Hepatocyte (in vitro differentiated cells): ENCODE measurements around the gene CCDC127. TPM values are rescaled to one million over a fixed set of nuclear protein-coding genes. Genes with fewer than 3 reads are reported as not detected.

Experiments used
- DNase-seq: peaks from one replicate; pipeline ENCODE4 v3.0.0-alpha.2; 2016; ENCODE audit warnings: low spot score
- H2AFZ ChIP-seq: fragments of 200-600 bp; sonication (generic); 2 replicates; pipeline ENCODE4 v1.6.0; 2016; ENCODE audit warnings: antibody characterized with exemption, mild to moderate bottlenecking
- H3K27ac ChIP-seq: fragments of 200-600 bp; sonication (generic); 2 replicates; pipeline ENCODE4 v1.5.1; 2016; ENCODE audit warnings: mild to moderate bottlenecking
- H3K27me3 ChIP-seq: fragments of 200-600 bp; sonication (generic); 2 replicates; pipeline ENCODE4 v1.6.1; 2016
- H3K36me3 ChIP-seq: fragments of 200-600 bp; sonication (generic); replicated peaks from 2 replicates; pipeline ENCODE4 v1.5.1; 2016; ENCODE audit warnings: low read depth; ENCODE audit not compliant: insufficient read depth
- H3K4me1 ChIP-seq: fragments of 200-600 bp; sonication (generic); 2 replicates; pipeline ENCODE4 v1.5.1; 2016; ENCODE audit warnings: mild to moderate bottlenecking, moderate library complexity; ENCODE audit not compliant: insufficient read depth
- H3K4me2 ChIP-seq: fragments of 200-600 bp; sonication (generic); 2 replicates; pipeline ENCODE4 v1.6.0; 2016
- H3K4me3 ChIP-seq: fragments of 200-600 bp; sonication (generic); 2 replicates; pipeline ENCODE4 v1.5.1; 2016; ENCODE audit warnings: mild to moderate bottlenecking
- H3K79me2 ChIP-seq: fragments of 200-600 bp; sonication (generic); 2 replicates; pipeline ENCODE4 v1.6.0; 2017; ENCODE audit warnings: mild to moderate bottlenecking
- H3K9me2 ChIP-seq: fragments of 200-600 bp; sonication (generic); replicated peaks from 2 replicates; pipeline ENCODE4 v1.6.0; 2017; ENCODE audit warnings: mild to moderate bottlenecking; ENCODE audit not compliant: insufficient read depth
- H3K9me3 ChIP-seq: fragments of 200-600 bp; sonication (generic); 2 replicates; pipeline ENCODE4 v1.5.1; 2016; ENCODE audit warnings: low read depth, mild to moderate bottlenecking
- H4K20me1 ChIP-seq: fragments of 200-600 bp; sonication (generic); 2 replicates; pipeline ENCODE4 v1.6.0; 2016; ENCODE audit warnings: mild to moderate bottlenecking; ENCODE audit not compliant: insufficient read depth, poor library complexity, severe bottlenecking
- CTCF ChIP-seq: fragments of 200-600 bp; sonication (generic); IDR thresholded peaks from 2 replicates; pipeline ENCODE4 v1.5.1; 2016; ENCODE audit warnings: antibody characterized with exemption, mild to moderate bottlenecking; ENCODE audit not compliant: poor library complexity
- EZH2 ChIP-seq: fragments of 200-600 bp; sonication (generic); IDR thresholded peaks from 2 replicates; pipeline ENCODE4 v1.6.1; 2016; ENCODE audit warnings: antibody characterized with exemption, mild to moderate bottlenecking, borderline replicate concordance
- EZH2phosphoT487 ChIP-seq: fragments of 200-600 bp; sonication (generic); IDR thresholded peaks from one replicate; pipeline ENCODE4 v1.6.1; 2018; ENCODE audit warnings: antibody characterized with exemption, mild to moderate bottlenecking, low read depth, moderate library complexity; ENCODE audit not compliant: unreplicated experiment, severe bottlenecking
- WGBS: methylation state at CpG from one replicate; pipeline ENCODE4 v1.1.6; 2016; ENCODE audit warnings: low lambda C conversion rate; ENCODE audit errors: missing lambda C conversion rate; 5-methylcytosine and 5-hydroxymethylcytosine counted together
- polyA plus RNA-seq: library from polyadenylated mRNA; unstranded; fragments of >200 nt; fragmentation: Nextera tagmentation; extraction: Ambion mirVana; gene quantifications from 2 replicates; pipeline ENCODE4 v1.2.1, GENCODE V29; 2016
- total RNA-seq: library from RNA; depleted of rRNA; stranded (reverse); fragments of >200 nt; gene quantifications from 2 replicates; pipeline ENCODE4 v1.2.3, GENCODE V29; 2014

The CCDC127 gene
- total and polyA plus RNA-seq, 2 experiments from 2014 or later: 4.8 to 13.7 TPM

DNA sequence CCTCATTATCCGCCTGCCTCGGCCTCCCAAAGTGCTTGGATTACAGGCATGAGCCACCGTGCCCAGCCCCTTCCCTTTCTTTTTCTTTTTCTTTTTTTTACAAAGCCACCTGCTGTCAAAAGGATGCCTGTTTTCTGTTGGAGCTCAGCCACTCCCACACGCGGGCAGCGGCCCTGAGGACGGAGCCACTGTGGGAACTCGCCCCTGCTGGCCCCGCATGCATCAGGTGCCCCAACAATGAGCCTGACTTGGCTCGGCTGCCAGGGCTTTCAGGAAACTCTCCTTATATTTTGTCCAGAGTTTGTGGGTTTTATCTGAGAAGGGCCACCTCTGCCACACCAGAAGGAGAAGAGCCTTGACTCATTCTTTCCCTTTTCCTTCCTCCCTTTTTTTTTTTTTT is 63.7 kb downstream of the CCDC127 start:
- DNase-seq: no peak
- 89% methylated on average over 10 of the region's 10 CpGs for WGBS

DNA sequence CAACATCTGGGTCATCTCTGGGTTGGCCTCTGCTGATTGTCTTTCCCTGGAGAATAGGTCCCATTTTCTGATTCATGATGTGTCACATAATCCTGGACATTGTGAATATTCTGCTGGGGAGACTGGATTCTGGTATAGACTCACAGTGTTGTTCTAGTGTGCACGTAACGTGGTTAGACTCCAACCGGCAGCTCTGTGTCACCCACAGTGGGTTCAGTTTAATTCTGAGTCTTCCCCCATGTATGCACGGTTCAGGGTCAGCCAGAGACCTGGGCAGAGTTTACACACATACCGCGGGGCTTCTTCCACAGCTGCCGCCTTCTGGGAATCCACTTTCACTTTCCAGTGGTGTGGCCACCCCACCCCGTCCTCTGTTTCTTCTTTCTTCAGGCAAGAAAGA is 64.7 kb downstream of the CCDC127 start:
- Histone ChIP-seq H3K4me3 (no peak overlapping the region), H2AFZ (no peak overlapping the region), H3K27ac (no peak overlapping the region), H3K36me3 (no peaks in the 10 kb centered on the region), H3K4me2 (no peak overlapping the region), H3K79me2 (no peaks in the 10 kb centered on the region), H3K4me1 (no peaks in the 10 kb centered on the region), H3K27me3 (no peaks in the 10 kb centered on the region), H3K9me3 (no peaks in the 10 kb centered on the region), H4K20me1 (no peaks in the 10 kb centered on the region), H3K9me2 (no peaks in the 10 kb centered on the region)
- no peak for DNase-seq
- 96% methylated on average over 8 of the region's 8 CpGs for WGBS
- TF ChIP-seq EZH2 (no peak), EZH2phosphoT487 (no peak), CTCF (no peak)

More for the DNA sequence above, 63.7 kb downstream of the CCDC127 start:
- TF ChIP-seq EZH2 (no peak), CTCF (no peak), EZH2phosphoT487 (no peak)
- Histone ChIP-seq H3K27ac (no peak overlapping the region), H3K79me2 (no peaks in the 10 kb centered on the region), H2AFZ (no peak overlapping the region), H3K4me3 (no peak overlapping the region), H3K9me2 (no peaks in the 10 kb centered on the region), H3K27me3 (no peaks in the 10 kb centered on the region), H3K4me2 (no peak overlapping the region), H4K20me1 (no peaks in the 10 kb centered on the region), H3K9me3 (no peaks in the 10 kb centered on the region), H3K4me1 (no peaks in the 10 kb centered on the region), H3K36me3 (no peaks in the 10 kb centered on the region)

DNA sequence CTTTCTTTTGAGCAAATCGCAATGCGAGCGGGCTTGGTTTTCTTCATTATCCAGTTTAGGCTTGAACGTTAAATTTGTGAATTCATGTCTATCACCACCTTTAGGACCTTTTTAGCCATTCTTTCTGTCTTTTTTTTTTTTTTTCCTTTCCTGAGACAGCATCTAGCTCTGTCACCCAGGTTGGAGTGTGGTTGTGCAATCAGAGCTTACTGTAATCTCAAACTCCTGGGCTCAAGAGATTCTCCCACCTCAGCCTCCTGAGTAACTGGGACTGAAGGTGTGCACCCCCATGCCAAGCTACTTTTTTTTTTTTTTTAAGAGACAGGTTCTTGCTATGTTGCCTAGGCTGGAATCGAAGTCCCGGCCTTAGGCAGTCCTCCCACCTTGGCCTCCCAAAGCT is 65.9 kb downstream of the CCDC127 start:
- no peaks in the 10 kb centered on the region for H3K36me3 ChIP-seq
- H4K20me1 ChIP-seq: no peaks in the 10 kb centered on the region
- no peaks in the 10 kb centered on the region for H3K9me2 ChIP-seq
- WGBS: 97% methylated on average over 6 of the region's 6 CpGs
- no peaks in the 10 kb centered on the region for H3K9me3 ChIP-seq
- H3K27ac ChIP-seq: no peak overlapping the region
- no peak overlapping the region for H3K4me3 ChIP-seq
- DNase-seq: no peak
- H2AFZ ChIP-seq: no peak overlapping the region
- no peaks in the 10 kb centered on the region for H3K79me2 ChIP-seq
- H3K27me3 ChIP-seq: no peaks in the 10 kb centered on the region
- H3K4me2 ChIP-seq: no peak overlapping the region
- TF ChIP-seq EZH2 (no peak), CTCF (no peak), EZH2phosphoT487 (no peak)
- H3K4me1 ChIP-seq: no peaks in the 10 kb centered on the region

DNA sequence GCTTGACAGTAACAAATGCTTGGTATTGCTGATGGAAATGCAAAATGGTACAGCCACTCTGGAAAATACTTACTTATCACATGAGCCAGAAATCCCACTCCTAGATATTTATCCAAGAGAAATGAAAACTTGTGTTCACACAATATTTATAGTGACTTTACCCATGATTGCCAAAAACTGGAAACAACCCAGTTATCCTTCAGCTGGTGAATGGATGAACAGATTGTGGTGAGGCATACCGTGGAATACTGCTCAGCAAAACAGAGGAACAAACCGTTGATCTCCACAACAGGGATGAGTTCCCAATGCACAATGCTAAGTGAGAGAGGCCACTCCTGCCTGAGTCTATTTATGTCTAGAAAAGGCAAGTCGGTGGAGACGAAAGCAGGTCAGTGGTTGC is 67.2 kb downstream of the CCDC127 start:
- no peaks in the 10 kb centered on the region for H3K36me3 ChIP-seq
- no peak overlapping the region for H3K4me3 ChIP-seq
- no peak overlapping the region for H2AFZ ChIP-seq
- no peaks in the 10 kb centered on the region for H4K20me1 ChIP-seq
- TF ChIP-seq EZH2: no peak
- no peak for TF ChIP-seq CTCF
- TF ChIP-seq EZH2phosphoT487: no peak
- no peaks in the 10 kb centered on the region for H3K9me2 ChIP-seq
- H3K27me3 ChIP-seq: no peaks in the 10 kb centered on the region
- no peak for DNase-seq
- 94% methylated on average over 4 of the region's 4 CpGs for WGBS
- no peaks in the 10 kb centered on the region for H3K4me1 ChIP-seq
- no peak overlapping the region for H3K27ac ChIP-seq
- H3K9me3 ChIP-seq: no peaks in the 10 kb centered on the region
- H3K4me2 ChIP-seq: no peak overlapping the region
- H3K79me2 ChIP-seq: no peaks in the 10 kb centered on the region
